ENCODE results near the gene ABCD2.

- TF ChIP-seq POLR2A (IDR thresholded peaks at IDR 0.05) (no peak), POLR2AphosphoS5 (IDR thresholded peaks at IDR 0.05) (no peak), EP300 (IDR thresholded peaks at IDR 0.05) (no peak)
- TF ChIP-seq, protein P1, sequence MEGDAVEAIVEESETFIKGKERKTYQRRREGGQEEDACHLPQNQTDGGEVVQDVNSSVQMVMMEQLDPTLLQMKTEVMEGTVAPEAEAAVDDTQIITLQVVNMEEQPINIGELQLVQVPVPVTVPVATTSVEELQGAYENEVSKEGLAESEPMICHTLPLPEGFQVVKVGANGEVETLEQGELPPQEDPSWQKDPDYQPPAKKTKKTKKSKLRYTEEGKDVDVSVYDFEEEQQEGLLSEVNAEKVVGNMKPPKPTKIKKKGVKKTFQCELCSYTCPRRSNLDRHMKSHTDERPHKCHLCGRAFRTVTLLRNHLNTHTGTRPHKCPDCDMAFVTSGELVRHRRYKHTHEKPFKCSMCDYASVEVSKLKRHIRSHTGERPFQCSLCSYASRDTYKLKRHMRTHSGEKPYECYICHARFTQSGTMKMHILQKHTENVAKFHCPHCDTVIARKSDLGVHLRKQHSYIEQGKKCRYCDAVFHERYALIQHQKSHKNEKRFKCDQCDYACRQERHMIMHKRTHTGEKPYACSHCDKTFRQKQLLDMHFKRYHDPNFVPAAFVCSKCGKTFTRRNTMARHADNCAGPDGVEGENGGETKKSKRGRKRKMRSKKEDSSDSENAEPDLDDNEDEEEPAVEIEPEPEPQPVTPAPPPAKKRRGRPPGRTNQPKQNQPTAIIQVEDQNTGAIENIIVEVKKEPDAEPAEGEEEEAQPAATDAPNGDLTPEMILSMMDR (IDR thresholded peaks at IDR 0.05): no peak
Observed at GRCh38 chr12:39643052-39643451, 23.4 kb upstream of the ABCD2 start.

Data from upper lobe of left lung (tissue), 4 donors.